Activated CD4-positive, alpha-beta T cell treated with anti-CD3 and anti-CD28 coated beads, Interleukin-2, Interleukin-6, amounts not matched to agents 100 ng/mL and 50 ng/mL, durations not matched to agents 16 hours and 8 hours (primary cell): ENCODE measurements around the gene RAP1GAP.

Experiments
- DNase-seq: peaks from one replicate; pipeline ENCODE4 v3.0.0-alpha.2; 2020

Gene RAP1GAP

DNA sequence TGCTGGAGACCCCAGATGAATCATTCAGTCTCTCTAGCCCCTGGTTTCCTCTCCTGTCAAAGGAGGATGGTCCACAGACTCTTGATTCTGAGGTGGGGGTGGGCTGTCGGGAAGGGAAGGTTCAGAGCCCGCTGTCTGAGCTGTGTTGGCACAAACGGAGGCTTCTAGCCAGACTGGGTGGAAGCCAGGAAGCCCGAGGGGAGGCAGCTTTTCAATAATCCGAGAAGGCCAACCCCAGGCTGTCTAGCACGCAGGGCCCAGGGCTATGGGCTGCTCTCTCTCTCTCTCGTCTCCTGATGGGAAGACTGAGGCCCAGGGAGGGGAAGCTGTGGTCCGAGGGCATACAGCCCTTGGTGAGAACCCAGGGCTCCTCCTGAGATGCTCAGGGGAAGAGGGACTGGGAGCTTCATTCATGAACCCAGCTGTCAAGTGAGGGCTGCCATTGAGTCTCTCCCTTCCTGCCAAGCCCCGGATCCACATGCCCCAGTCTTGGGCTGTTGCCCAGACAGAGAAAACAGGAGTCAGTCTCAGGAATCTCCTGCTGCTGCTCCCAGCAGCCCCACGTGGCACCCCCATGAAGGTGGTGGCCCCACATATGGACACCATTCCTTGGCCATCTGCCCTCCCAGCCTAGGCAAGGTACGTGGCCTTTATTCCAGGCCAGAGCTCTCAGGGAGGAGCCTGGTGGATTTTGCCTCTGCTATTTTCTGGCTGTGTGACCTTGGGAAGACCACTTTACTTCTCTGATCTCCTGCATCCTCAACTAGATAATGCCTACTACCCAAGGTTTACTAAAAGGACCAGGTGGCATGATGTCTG lies 44.4 kb downstream of the RAP1GAP start:
- DNase-seq, result no peak

DNA sequence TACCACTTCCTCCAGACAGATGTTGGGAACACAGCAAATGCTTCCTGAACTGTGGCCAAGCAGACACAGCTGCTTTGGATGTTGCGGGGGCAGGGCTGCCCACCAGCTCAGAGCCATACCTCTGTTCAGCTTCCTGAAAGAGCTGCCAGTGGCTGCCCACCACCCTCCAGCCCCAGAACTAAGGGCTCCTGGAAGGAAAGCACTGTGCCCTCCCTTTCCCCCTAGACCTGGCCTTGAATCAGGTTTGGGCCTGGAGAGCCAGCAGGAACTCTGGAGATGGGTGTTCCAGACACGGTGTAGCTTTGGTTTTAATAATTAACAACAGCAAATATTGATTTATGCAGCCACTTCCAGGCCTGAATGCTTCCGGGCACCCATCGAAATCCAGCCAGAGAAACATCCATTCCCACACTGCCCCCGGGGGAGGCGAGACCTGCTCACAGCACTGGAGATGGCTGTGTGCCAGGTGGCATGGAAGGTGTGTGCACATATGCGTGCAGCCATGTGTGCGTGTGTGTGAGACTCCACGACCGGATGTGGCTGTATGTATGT lies 45.7 kb downstream of the RAP1GAP start:
- DNase-seq, result no peak

DNA sequence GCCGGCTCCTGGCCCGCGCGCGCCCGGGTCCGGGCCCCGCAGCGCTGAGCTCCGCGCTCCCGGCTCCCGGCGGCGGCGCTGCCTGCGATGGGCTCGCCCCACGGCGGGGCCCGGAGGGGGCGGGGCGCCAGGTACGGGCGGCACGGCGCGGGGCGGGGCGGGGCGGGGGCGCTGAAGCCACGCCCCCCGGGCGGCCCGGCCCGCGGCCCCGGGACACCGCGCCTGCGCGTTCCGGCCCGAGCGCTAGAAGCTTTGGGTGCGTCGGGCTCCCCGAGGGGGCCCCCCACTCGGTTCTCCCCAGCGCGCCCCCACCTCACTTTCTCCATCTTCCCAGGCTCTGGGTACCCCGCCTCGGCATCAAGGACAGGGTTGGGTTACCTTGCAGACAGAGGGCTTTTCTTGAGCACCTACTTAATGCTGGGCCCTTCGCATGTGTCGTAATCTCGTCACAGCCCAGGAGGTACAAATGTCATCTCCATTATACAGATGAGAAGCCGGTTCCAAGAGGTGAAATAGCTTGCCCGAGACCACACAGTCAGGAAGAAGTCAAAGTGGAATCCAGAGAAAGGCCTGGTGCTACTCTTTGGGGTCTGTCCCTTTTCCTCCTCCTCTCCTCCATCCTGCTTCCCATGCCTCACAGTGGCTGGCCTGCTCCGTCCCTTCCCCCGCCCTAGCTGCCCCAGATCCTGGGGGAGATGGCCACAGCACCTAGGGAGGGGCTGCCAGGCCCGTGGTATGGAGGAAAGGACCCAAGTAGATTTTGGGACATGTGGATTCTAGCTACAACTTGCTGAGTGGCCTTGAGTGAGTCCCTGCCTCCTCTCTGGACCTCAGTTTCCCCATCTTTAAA lies 46.5 kb downstream of the RAP1GAP start:
- peak; percentile 63 for DNase-seq

DNA sequence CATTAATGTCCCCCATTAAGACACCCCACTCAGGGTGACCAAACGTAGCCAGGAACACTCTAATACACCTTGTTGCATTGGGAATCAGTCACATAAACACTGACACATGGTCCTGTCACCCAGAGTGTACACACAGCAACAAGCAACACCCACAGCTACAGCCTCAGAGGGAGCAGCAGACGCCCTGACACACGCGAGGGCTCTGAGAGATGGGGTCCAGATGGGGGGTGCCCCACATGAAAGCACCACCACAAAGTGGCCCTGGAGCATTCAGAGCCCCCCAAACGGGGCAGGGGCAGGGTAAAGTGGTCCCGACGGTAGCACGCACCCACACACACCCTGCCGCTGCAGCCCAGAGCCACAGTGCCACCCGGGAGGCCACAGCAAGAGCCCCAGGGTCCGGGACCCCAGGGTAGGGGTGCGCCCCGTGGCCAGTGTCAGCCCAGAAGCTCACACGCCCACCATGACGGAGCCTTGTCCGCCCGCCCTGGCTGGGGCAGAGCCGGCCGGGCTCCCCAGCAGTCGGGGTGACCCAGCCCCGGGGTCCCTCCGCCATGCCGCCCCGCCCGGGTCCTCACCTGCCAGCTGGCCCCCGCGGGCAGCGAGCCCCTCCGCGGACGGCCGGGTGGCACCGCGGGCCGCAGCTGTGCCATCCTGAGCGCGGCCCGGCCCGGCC lies 47.3 kb downstream of the RAP1GAP start:
- DNase-seq, result no peak

DNA sequence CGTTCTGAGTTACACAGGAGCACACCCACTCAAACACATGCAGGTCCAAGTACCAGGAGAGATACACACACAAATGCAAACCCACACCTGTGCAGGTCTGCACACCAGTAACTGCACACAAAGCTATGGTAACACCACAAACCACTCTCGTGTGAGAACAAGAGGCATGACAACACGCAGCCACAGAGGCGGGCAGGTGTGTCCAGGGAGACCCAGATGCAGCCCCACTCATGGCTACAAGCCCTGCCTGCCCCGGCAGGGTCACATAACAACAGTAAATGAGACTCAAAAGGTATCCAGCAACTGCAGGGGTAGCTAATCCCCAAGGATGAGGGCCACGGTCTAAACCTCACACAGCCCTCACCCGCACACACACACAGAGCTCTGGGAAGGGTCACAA lies 48.1 kb downstream of the RAP1GAP start:
- DNase-seq, result no peak

DNA sequence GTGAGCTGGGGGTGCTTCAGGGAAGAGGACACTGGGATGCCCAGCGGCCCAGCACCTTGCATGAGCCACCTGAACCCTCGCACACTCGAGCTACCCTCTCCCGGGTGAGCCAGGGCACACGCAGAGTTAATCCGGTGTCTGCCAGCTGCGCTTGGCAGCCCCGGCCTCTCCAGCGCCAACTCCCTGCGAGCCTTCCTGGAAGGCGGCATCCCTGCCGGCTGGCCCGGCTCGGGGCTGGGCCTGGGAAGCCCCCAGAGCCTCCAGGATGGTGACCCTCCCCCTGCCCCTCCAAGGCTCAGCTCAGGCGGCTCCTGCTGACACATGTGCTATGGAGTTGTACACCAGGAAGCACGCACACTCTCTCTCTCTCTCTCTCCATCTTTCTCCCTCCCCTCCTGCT lies 48.7 kb downstream of the RAP1GAP start:
- DNase-seq, result no peak

DNA sequence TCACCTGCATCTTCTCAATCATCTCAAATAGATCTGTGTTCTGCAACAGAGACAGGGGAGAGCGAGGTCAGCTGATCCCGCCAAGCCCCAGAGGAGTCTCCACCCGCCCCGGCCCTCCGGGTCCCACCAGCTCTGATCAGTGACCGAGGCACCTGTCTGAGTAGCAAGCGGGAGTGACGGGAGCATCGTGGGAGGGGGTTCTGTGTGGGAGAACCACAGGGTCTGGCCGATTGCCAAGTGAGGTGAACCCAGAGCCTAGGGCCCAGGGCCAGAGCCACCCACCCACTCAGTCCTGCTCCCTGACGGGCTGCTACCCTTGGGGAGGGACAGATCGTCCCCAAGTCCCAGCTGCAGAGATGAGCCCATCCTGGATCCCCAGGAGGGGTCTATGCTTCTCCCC lies 49.1 kb downstream of the RAP1GAP start:
- no peak for DNase-seq

DNA sequence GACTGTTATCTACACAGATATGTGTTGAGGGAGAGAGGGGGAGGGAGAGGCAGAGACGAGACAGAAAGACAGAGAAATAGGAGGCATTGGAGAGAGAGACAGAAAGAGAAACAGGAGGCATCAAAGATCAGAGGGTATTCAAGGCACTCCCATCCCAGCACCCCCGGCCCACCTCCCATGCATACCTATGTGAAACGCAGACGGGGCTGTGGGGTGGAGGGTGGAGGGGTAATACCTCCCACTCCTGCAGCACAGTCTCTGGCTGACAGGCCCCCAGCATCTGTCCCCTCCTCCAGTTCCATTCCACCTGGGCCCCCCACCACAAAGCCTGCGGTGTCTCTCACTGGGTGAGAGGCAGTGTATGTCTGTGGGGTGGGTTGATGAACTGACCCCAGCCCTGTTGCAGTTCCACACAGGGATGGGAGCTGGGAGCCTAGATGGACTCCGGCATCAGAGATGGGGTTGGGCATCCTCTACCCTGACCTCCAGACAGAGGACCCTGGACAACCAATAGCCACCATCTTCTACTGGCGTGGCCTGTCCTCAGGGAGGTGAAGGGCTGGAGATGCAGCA lies 49.7 kb downstream of the RAP1GAP start:
- no peak for DNase-seq

DNA sequence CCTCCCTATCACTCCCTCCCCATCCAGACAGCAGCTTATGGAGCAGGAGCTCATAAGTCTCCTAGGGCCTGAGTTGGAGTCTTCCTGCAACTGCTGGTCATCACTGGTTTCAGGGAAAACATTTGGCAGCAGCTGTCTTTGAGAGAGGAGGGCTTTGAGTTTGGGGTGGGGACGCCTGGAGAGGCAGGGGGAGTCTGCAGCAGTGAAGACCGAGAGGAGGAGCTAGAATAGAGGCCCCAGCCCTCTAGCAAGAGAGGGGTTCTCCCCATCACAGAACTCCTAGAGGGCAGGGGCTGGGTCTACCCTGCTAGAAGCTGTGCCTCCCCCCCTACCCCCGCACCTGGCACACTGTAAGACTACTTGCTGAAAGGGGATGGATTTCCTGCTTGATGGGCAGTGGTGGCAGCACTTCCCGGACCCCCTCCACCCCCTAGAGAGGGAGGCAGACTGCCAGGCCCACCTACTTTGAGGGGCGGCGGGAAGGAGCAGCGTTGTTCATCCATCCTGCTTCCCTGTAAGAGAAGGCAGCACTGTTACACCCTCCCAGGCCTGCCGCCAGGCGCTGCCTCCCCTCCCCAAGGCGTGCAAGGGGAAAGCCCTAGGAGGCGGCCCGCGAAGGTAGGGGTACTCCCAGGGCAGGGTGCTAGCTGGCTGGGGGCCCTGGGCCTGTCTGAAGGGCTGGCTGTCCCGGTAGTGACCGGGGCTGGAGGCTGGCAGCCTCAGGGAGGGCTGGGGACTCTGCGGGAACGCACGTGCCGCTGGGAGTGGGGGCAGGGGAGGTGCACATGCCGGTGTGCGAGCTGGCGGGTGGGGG lies 50.4 kb downstream of the RAP1GAP start:
- DNase-seq, result no peak

DNA sequence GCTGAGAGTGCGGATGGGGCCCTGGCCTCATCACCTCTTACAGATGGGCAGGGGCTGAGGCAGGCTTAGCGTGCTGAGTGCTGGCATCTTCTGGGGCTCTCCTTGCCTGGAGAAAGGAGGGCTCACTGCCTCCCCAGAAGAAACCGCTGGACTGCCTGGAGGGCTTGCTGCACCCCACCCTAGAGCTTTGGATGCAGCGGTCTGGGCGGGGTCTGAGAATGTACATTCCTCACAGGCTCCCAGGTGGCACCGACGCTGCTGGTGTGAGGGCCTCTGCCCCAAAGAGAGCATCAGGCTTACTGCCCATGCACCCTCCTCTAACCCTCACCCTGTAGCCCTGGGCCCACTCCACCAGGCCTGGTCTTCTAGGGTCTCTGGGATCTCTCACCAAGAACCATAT lies 51.1 kb downstream of the RAP1GAP start:
- DNase-seq, result no peak

DNA sequence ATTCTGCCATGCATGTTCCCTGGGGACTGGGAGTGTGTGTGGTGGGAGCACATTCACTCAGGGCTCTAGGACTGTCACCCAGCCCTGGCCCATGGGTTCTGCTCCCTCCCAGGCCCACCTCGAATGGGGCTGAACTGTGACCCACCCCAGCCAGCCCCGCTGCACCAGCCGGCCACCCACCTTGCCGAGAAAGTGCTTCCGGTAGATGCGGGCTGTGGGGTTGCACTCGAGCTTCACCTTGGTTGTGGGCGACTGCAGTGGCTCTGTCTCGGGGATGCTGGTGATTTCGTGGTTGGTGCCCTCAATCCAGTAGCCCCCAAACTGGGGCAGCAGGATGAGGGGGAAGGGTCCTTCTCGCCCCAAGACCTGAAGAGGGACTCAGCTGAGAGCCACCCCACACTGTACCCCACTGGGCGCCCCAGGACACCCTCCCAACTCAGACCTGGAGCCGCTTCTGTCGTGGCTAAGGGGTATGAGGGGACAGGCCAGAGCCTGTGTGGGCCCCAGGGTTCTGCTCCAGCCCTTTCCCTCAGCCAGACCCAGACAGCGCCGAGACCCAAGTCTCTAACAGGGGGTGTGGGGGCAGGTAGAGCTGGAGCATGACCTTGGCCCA lies 51.9 kb downstream of the RAP1GAP start:
- DNase-seq, result no peak

DNA sequence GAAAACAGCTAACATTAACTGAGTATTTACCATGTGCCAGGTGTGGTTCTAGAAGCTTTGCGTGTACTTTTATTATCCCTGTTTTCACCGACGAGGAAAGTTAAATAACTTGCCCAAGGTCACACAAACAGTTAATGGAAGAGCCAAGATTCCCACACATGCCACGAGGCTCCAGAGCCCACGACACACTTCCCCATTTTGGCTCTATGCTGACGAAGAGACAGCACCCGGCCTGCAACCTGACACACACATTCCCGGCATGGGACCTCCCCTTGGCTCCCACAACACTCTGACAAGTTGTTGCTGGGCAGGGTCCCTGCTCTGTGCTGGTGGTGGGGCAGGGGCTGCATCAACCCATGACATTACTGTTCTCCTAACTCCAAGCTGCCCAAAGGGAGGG lies 52.8 kb downstream of the RAP1GAP start:
- no peak for DNase-seq

DNA sequence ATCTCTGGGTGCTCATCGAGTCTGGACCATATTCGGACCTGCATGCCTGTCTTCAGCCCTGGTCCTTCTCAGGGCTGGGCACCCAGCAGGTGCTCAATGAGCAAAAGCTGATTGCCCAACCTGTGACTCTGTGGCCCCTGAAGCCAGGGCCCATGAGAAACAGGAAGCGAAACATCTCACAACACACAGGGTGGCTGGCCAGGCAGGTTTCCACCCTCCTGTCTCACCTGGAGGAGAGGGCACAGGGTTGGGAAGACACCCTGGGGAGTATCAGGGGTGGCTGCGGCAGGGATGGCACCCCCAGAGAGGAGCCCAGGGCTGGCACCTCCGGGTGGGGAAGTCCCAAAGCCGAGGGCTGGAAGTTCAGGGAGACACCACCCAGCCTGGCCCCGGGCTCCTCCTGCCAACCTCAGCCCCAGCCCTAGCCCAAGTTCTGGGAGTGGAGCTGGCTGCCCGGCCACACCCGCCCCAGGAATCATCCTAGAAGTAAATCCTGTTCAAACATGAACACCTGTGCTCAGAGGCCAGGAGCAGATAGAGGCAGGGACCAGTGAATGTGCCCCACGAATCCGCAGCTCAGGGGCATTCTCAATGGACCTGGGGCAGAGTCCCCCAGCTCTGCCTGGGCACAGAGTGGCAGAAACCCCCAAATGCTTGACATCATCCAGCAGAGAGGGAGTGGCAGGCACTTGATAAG lies 54.6 kb downstream of the RAP1GAP start:
- DNase-seq, result no peak

DNA sequence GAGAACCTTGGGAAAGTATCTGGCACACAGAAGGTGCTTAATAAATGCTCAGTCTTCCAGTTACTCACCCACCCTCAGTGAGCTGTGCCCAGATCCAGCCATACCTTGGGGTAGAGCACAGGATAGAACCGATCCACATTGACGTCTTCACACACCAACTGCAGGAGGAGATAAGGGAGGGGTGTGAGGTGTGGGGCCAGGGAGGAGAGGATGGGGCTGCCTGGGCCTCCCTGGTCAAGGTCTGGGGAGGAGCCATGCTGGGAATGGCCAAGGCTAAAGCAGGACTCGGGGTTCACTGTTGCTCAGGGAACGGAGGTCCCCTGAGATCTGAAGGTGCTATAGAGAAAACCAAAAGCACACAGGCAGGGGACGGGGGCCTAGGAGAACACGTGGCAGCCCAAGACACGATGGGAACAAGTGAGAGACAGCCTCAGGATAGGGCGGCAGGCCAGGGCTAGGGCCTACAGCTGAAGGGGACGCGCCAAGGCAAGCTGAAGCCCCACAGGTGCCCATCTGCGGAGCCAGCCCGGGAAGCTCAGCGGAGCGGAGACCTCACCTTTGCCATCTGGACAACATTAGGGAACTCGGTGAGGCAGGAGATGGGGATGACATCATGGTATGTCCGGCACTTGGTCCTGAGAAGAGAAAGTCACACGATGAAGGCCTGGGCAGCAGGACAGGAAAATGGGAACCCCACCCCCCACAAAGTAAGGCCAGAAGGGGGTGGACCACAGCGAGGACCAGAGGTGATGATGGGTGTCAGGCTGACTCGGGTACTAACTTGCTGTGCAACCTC lies 55.9 kb downstream of the RAP1GAP start:
- no peak for DNase-seq

DNA sequence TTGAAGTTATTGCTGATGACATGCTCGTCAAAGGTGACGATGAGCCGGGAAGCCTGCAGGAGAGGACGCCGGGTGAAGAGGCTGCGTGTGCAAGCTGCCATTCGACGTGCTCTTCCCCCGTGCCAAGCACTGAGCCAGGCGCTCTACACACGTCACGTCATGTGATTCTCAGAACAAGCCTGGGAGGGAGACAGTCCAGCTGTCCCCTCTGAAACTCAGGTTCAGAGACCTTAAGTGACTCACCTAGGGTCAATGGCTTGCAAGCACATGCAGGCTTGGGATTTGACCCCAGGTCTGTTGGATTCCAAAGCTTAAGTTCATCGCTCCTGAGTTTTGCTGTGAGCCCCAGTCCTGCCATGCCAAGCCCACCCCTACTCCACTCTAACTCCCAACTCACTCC lies 57.1 kb downstream of the RAP1GAP start:
- no peak for DNase-seq

DNA sequence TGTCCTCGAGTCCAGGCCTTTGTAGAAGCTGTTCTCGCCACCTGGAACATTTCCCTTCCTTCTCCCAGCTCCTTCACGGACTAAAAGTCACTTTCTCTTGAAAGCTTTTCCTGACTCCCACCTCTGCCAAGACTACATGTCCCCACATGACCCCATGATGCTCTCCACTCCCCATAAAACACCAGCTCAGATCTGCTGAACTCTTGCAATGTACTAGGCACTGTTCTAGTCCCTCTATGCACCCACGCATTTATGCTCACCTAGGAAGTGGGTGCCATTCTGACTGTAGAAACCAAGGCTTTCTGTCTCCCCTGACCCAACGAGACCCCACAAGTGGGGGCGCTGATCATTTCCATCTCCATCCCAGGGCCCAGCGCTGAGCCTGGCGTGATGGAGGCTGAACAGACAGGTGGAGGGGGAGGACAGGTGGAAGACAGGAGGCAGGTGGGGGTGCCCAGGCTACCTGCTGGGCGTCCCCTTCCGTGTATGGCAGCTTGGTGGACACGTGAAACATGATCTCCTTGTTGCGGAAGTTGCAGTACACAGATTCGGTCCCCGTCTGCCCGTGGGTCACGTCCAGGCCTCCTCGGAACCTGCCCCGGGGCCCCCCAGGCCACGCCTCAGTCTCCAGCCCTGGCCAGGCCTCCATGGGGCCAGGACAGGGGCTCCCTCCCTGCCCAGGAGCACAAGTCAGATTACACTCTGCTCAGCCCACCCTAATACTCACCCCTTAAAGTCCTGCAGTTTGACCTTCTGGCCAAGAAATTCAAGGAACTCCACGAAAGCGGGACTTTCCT lies 58.0 kb downstream of the RAP1GAP start:
- DNase-seq, result no peak

DNA sequence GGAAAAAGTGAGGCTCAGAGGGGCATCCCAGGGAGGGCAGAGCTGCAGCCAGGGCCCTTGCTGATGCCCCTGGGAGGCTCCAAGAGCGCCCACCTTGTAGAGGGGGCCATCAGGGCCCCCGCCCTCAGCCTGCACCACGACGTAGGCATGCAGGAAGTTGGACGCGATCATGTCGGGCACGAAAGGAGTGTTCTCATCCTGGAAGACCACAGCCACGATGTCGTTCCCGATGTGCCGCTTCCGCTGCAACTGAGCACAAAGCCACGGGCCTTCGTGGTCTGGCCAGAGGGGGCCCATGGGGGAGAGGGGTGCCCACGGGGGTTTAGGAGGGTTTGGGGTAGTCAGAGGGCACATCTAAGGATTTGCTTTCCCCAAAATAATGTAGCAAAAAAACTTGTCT lies 59.1 kb downstream of the RAP1GAP start:
- DNase-seq, result no peak

DNA sequence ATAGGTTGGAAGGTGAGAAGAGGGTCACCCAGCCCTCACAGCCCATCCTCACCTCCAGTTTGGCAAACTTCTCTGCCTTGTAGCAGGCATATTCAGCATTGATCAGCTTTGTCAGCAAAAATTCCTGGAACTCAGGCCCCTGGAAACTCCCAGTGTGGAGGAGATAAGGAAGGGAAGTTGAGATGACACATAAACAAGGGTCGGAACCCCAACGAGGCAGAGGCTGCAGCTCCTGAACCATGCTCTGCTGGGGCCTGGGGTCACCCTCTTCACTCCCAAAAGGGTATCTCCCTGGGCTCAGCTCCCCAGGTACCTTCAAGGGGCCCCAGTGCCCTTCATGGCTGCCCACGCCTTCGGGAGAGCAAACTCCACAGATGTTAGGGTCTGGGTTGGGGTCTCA lies 60.4 kb downstream of the RAP1GAP start:
- DNase-seq, result no peak
